BE2C (cell line): ENCODE measurements around the gene NRIP3.

ENCODE experiments used
- DNase-seq: peaks from one replicate; pipeline ENCODE4 v3.0.0-alpha.2; 2020
- H3K27me3 ChIP-seq: fragments of 250-450 bp; sonication (Bioruptor Pico); 2 replicates; pipeline ENCODE4 v1.5.1; 2020; ENCODE audit warnings: mild to moderate bottlenecking
- H3K36me3 ChIP-seq: fragments of 250-450 bp; sonication (Bioruptor Pico); 2 replicates; pipeline ENCODE4 v1.5.1; 2020; ENCODE audit warnings: mild to moderate bottlenecking
- H3K4me1 ChIP-seq: fragments of 250-450 bp; sonication (Bioruptor Pico); 2 replicates; pipeline ENCODE4 v1.5.1; 2020
- H3K4me3 ChIP-seq: 2 replicates; pipeline ENCODE4 v1.5.1; 2011; ENCODE audit warnings: low read depth, low read length
- H3K9me3 ChIP-seq: fragments of 250-450 bp; sonication (Bioruptor Pico); 2 replicates; pipeline ENCODE4 v1.5.1; 2020
- CTCF ChIP-seq: IDR thresholded peaks from 2 replicates; pipeline ENCODE4 v1.5.1; 2012; ENCODE audit warnings: mild to moderate bottlenecking, low read depth, low read length

Gene NRIP3

GRCh38 chr11:8933931-8934330 is 69.9 kb downstream of the NRIP3 start:
- no peak for TF ChIP-seq CTCF
- Histone ChIP-seq H3K9me3 (no peaks in the 10 kb centered on the region), H3K36me3 (no peaks in the 10 kb centered on the region), H3K27me3 (no peaks in the 10 kb centered on the region), H3K4me1 (no peaks in the 10 kb centered on the region), H3K4me3 (no peak overlapping the region)
- DNase-seq, result no peak

GRCh38 chr11:8932564-8933180 is 71.1 kb downstream of the NRIP3 start, which contains the start of gene C11orf16:
Gene C11orf16, minus strand, starts transcription at chr11:8932947. Its CDS starts 639 bp downstream, at chr11:8932308.
- Histone ChIP-seq H3K27me3 (no peaks in the 10 kb centered on the region), H3K9me3 (no peaks in the 10 kb centered on the region), H3K4me3 (no peak within 1 kb of the TSS), H3K36me3 (no peaks in the 10 kb centered on the region), H3K4me1 (no peaks in the 10 kb centered on the region)
- no peak for TF ChIP-seq CTCF
- DNase-seq, result no peak
